GM12891 (cell line): ENCODE data around the gene GPX3.

ENCODE experiments used
- POLR2A ChIP-seq: IDR thresholded peaks from 2 replicates; pipeline ENCODE4 v1.6.1; 2011; ENCODE audit warnings: low read depth, low read length, control low read depth
- POLR2AphosphoS5 ChIP-seq: IDR thresholded peaks from 2 replicates; pipeline ENCODE4 v1.6.1; 2011; ENCODE audit warnings: low read depth, low read length, control low read depth
- SPI1 ChIP-seq: IDR thresholded peaks from 2 replicates; pipeline ENCODE4 v1.6.1; 2011; ENCODE audit warnings: low read depth, low read length, control low read depth

- no peak for TF ChIP-seq POLR2A
- TF ChIP-seq SPI1: no peak
- TF ChIP-seq POLR2AphosphoS5: no peak; the same call in 1 of the 2 replicates
These were observed 57.6 kb downstream of the GPX3 start for GRCh38 chr5:151077967-151078366.
